ENCODE data around the gene KISS1. TPM values are rescaled to one million over a fixed set of nuclear protein-coding genes. Genes with fewer than 3 reads are reported as not detected.

The KISS1 gene
- polyA plus RNA-seq, 1 of the 3 experiments (the other 2 are of a cell fraction): 0.10 TPM

DNA sequence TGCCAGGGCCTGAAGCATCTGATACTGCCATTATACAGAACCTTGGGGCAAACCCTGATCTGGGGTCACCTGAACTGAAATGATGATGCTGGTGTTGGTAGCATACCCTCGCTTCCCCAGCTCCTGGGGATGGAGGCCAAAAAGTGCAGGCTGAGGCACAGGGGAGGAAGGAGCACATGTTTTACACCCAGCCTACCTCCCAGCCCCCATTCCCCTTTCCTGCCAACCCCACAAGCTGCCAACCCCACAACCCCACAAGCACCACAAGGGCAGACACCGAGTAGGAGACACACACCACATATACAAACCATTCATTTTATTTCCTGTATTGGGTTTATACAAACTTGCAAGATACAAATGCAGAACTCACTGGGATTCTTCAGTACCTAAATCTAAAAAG, 22.3 kb upstream of the KISS1 start:
- Histone ChIP-seq H4K20me1 (ENCODE audit: insufficient read depth) (no peaks in the 10 kb centered on the region), H3K4me3 (ENCODE audit: low read depth in 2 of 2, low read length in 1 of 2) (no peak overlapping the region), H3K4me2 (no peak overlapping the region), H3K27me3 (ENCODE audit: insufficient read depth) (peaks cover 3% of the 10 kb centered on the region; the same call in 1 of the 2 replicates), H3K4me1 (ENCODE audit: control insufficient read depth in 1 of 2, insufficient read depth in 2 of 2, low read depth in 1 of 2, low read length in 1 of 2) (peaks cover 0 to under 1% of the 10 kb centered on the region in 2 experiments; a peak in 1 of 4 replicates), H3K9me3 (no peaks in the 10 kb centered on the region), H3K27ac (ENCODE audit: low read depth in 2 of 2, low read length in 1 of 2) (no peak overlapping the region), H3K9ac (no peak overlapping the region), H3K36me3 (replicated peaks in 1 of 2; ENCODE audit: control insufficient read depth in 1 of 2, insufficient read depth in 2 of 2, low read length in 1 of 2) (peaks cover 0 to 2% of the 10 kb centered on the region in 2 experiments), H3F3A (replicated peaks; ENCODE audit: insufficient read depth) (no peaks in the 10 kb centered on the region), H3K79me2 (ENCODE audit: insufficient read depth) (no peaks in the 10 kb centered on the region), H2AFZ (ENCODE audit: low read depth) (no peak overlapping the region), H3K9me2 (no peaks in the 10 kb centered on the region)
- 44% methylated on average over 1 of the region's 2 CpGs for whole genome bisulfite sequencing (ENCODE audit: low lambda C conversion rate)
- POLR2A ChIA-PET: interaction anchor here (1.0 kb wide), 1 partner anchor 19 kb away, joined by 3 read pairs; no protein-coding TSS in a partner anchor
- no peak for TF ChIP-seq RCOR1 (IDR thresholded peaks at IDR 0.05; ENCODE audit: low read length)
- no peak for TF ChIP-seq RAD21 (IDR thresholded peaks at IDR 0.05; ENCODE audit: low read length)
- no peak for TF ChIP-seq ELF1 (IDR thresholded peaks at IDR 0.05)
- TF ChIP-seq, protein P1, sequence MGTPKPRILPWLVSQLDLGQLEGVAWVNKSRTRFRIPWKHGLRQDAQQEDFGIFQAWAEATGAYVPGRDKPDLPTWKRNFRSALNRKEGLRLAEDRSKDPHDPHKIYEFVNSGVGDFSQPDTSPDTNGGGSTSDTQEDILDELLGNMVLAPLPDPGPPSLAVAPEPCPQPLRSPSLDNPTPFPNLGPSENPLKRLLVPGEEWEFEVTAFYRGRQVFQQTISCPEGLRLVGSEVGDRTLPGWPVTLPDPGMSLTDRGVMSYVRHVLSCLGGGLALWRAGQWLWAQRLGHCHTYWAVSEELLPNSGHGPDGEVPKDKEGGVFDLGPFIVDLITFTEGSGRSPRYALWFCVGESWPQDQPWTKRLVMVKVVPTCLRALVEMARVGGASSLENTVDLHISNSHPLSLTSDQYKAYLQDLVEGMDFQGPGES (IDR thresholded peaks at IDR 0.05; ENCODE audit: low read depth, low read length): no peak
- no peak for TF ChIP-seq YY1 (IDR thresholded peaks at IDR 0.05; ENCODE audit: low read depth)
- DNase-seq: no peak
- CTCF ChIA-PET: interaction anchor here (1.2 to 6.2 kb wide), 6 partner anchors 12 to 180 kb away, joined by 3 to 107 read pairs (median 18); partner anchors contain the start of gene PLEKHA6

DNA sequence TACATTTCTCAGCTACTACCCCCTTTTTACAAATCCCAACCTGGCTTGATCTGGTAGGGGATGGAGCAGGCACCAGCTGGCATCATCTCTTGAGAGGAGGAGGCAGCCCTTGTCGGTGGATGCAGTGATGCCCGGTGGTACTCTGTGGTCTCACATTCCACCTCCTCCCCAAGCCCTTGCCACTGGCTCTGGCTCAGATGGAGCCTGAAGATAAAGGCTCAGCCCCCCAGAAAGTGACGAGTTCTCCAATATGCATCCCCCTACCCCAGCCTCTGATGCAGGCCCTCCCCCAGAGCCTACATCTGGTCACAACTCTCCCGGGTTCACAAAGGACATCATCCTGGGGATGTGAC, 21.3 kb upstream of the KISS1 start:
- CTCF ChIA-PET: interaction anchor here (3.2 to 6.2 kb wide), 4 partner anchors 11 to 181 kb away, joined by 8 to 107 read pairs (median 29); partner anchors contain the start of gene PLEKHA6
- H3K9ac ChIP-seq: no peak overlapping the region
- TF ChIP-seq, protein P2, sequence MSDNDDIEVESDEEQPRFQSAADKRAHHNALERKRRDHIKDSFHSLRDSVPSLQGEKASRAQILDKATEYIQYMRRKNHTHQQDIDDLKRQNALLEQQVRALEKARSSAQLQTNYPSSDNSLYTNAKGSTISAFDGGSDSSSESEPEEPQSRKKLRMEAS (IDR thresholded peaks at IDR 0.05; ENCODE audit: low read depth): no peak
- TF ChIP-seq, protein P3, sequence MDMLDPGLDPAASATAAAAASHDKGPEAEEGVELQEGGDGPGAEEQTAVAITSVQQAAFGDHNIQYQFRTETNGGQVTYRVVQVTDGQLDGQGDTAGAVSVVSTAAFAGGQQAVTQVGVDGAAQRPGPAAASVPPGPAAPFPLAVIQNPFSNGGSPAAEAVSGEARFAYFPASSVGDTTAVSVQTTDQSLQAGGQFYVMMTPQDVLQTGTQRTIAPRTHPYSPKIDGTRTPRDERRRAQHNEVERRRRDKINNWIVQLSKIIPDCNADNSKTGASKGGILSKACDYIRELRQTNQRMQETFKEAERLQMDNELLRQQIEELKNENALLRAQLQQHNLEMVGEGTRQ (IDR thresholded peaks at IDR 0.05; ENCODE audit: borderline replicate concordance, low read depth, low read length): no peak
- TF ChIP-seq YY1 (IDR thresholded peaks at IDR 0.05; ENCODE audit: low read depth): no peak
- TF ChIP-seq, protein P4, sequence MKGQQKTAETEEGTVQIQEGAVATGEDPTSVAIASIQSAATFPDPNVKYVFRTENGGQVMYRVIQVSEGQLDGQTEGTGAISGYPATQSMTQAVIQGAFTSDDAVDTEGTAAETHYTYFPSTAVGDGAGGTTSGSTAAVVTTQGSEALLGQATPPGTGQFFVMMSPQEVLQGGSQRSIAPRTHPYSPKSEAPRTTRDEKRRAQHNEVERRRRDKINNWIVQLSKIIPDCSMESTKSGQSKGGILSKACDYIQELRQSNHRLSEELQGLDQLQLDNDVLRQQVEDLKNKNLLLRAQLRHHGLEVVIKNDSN (IDR thresholded peaks at IDR 0.05; ENCODE audit: borderline replicate concordance, low read depth): no peak
- no peak for TF ChIP-seq JUND (IDR thresholded peaks at IDR 0.05)
- TF ChIP-seq NRF1 (IDR thresholded peaks at IDR 0.05; ENCODE audit: low read depth, low read length): no peak
- TF ChIP-seq RAD21 (IDR thresholded peaks at IDR 0.05; ENCODE audit: low read length): no peak
- TF ChIP-seq, protein P5, sequence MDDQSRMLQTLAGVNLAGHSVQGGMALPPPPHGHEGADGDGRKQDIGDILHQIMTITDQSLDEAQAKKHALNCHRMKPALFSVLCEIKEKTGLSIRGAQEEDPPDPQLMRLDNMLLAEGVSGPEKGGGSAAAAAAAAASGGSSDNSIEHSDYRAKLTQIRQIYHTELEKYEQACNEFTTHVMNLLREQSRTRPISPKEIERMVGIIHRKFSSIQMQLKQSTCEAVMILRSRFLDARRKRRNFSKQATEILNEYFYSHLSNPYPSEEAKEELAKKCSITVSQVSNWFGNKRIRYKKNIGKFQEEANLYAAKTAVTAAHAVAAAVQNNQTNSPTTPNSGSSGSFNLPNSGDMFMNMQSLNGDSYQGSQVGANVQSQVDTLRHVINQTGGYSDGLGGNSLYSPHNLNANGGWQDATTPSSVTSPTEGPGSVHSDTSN (IDR thresholded peaks at IDR 0.05): no peak
- no peak for TF ChIP-seq FOSL2 (IDR thresholded peaks at IDR 0.05; ENCODE audit: borderline replicate concordance, low read depth)
- no peak for TF ChIP-seq RCOR1 (IDR thresholded peaks at IDR 0.05; ENCODE audit: low read length)
- no peak overlapping the region for H2AFZ ChIP-seq (ENCODE audit: low read depth)
- no peak overlapping the region for H3K4me2 ChIP-seq
- no peaks in the 10 kb centered on the region for H3K9me3 ChIP-seq
- no peaks in the 10 kb centered on the region for H3K9me2 ChIP-seq
- H3K4me3 ChIP-seq (ENCODE audit: low read depth in 2 of 2, low read length in 1 of 2): no peak overlapping the region
- no peaks in the 10 kb centered on the region for H3K79me2 ChIP-seq (ENCODE audit: insufficient read depth)
- H3K36me3 ChIP-seq (replicated peaks in 1 of 2; ENCODE audit: control insufficient read depth in 1 of 2, insufficient read depth in 2 of 2, low read length in 1 of 2): peaks cover 0 to 2% of the 10 kb centered on the region in 2 experiments
- H4K20me1 ChIP-seq (ENCODE audit: insufficient read depth): no peaks in the 10 kb centered on the region
- no peak for DNase-seq
- peaks cover 12% of the 10 kb centered on the region; the same call in 1 of the 2 replicates for H3K27me3 ChIP-seq (ENCODE audit: insufficient read depth)
- no peak overlapping the region for H3K27ac ChIP-seq (ENCODE audit: low read depth in 2 of 2, low read length in 1 of 2)
- no peaks in the 10 kb centered on the region; a peak in 1 of 4 replicates for H3K4me1 ChIP-seq (ENCODE audit: control insufficient read depth in 1 of 2, insufficient read depth in 2 of 2, low read depth in 1 of 2, low read length in 1 of 2)
- POLR2A ChIA-PET: no interaction called here
- H3F3A ChIP-seq (replicated peaks; ENCODE audit: insufficient read depth): no peaks in the 10 kb centered on the region
- WGBS (ENCODE audit: low lambda C conversion rate): 33% methylated on average over 4 of the region's 4 CpGs

Measured in SK-N-SH (cell line).